ENCODE data around the gene HES6. TPM values are rescaled to one million over a fixed set of nuclear protein-coding genes. Genes with fewer than 3 reads are reported as not detected.

Gene HES6
- total and polyA plus RNA-seq, 9 donors: 0.33 to 12.4 (median 2.0) TPM

DNA sequence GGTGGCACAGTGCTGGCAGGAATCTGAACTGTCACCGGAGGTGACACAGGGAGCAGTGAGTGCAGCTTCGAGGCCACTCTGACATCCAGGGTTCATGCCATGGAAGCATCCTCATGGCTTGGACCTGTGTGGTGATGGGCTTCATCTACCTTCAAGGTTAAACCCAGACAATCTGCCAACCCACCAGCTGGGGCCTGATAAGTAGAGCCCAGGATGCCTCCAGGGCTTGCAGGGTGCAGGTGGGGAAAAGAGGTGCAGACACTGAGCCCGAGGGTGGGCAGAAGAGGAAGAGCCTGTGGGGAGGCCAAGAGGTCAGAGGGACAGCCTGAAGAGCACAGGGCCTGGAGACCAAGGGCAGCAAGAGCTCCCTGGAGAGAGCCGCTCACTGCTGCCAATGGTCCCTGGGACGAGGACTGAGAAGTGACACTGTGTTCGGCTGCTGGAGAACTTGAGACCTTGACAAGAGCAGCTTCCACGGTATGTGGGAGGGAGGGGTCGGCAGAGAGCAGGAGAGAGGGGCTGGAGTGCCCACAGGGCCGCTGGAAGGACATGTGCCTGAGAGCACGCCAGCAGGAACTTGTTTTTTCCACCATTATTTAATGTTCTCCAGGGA, 8.1 kb upstream of the HES6 start:
- TF ChIP-seq, protein P1, sequence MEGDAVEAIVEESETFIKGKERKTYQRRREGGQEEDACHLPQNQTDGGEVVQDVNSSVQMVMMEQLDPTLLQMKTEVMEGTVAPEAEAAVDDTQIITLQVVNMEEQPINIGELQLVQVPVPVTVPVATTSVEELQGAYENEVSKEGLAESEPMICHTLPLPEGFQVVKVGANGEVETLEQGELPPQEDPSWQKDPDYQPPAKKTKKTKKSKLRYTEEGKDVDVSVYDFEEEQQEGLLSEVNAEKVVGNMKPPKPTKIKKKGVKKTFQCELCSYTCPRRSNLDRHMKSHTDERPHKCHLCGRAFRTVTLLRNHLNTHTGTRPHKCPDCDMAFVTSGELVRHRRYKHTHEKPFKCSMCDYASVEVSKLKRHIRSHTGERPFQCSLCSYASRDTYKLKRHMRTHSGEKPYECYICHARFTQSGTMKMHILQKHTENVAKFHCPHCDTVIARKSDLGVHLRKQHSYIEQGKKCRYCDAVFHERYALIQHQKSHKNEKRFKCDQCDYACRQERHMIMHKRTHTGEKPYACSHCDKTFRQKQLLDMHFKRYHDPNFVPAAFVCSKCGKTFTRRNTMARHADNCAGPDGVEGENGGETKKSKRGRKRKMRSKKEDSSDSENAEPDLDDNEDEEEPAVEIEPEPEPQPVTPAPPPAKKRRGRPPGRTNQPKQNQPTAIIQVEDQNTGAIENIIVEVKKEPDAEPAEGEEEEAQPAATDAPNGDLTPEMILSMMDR (IDR thresholded peaks at IDR 0.05): no peak
- no peak for TF ChIP-seq POLR2A (IDR thresholded peaks at IDR 0.05)
- TF ChIP-seq EP300 (IDR thresholded peaks at IDR 0.05): no peak
- no peak overlapping the region for H3K27ac ChIP-seq
- H3K36me3 ChIP-seq: no peaks in the 10 kb centered on the region
- H3K27me3 ChIP-seq: no peaks in the 10 kb centered on the region
- H3K9me3 ChIP-seq: no peaks in the 10 kb centered on the region
- H3K4me3 ChIP-seq: no peak overlapping the region
- DNase-seq: no peak
- H3K4me1 ChIP-seq (ENCODE audit: insufficient read depth): no peaks in the 10 kb centered on the region
- intact Hi-C loops (cut with DNase I): loop anchor here in 1 of 4 donors (10.0 kb wide), 1 partner anchor 283 kb away; the partner anchor contains the start of gene UBE2F
- 65 to 73% (median 68%) methylated on average over 10 of the region's 10 CpGs for WGBS, 3 donors

DNA sequence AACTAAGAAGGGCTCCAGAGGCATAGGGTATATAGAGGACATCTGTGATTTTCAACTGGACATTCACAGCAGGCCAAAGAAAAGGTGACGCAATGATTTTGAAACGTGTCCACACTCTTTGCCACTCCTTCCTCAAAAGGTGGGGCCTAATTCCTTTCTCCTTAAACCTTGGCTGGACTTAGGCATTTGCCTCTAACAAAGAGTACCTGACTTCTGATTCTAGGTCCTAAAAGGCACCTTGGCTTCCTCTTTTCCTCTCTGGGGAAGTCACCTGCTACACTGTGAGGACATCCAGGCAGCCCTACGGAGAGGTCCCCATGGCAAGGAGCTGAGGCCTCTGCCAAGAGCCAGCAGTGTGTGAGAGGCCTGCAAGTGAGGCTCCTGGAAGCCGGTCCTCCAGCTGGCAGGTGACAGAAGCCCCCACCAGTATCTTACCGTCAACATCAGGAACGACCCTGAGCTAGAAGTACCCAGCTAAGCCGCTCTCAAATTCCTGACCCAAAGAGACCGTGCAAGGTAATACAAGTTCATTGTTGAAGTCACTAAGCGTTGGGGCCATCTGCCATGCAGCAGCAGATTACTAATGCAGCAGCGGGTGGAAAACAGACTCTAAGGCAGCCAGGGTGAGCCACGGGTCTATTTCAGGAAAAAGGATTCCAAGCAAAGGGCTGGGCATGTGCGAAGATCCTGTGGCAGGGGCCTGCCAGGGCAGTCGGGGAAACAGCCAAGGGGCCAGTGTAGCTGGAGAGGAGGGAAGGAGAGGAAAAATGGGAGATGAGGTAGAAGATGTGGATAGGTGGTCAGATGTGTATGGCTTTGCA, 7.4 kb upstream of the HES6 start:
- no peak overlapping the region for H3K4me3 ChIP-seq
- no peak for DNase-seq
- H3K27me3 ChIP-seq: no peaks in the 10 kb centered on the region
- no peaks in the 10 kb centered on the region for H3K4me1 ChIP-seq (ENCODE audit: insufficient read depth)
- WGBS, 3 donors: 81 to 89% (median 88%) methylated on average over 13 of the region's 13 CpGs
- TF ChIP-seq POLR2A (IDR thresholded peaks at IDR 0.05) (no peak), EP300 (IDR thresholded peaks at IDR 0.05) (no peak)
- TF ChIP-seq, protein P1 (IDR thresholded peaks at IDR 0.05): no peak
- H3K36me3 ChIP-seq: no peaks in the 10 kb centered on the region
- intact Hi-C loops (cut with DNase I): loop anchor here in 1 of 4 donors (10.0 kb wide), 1 partner anchor 282 kb away; the partner anchor contains the start of gene UBE2F
- H3K9me3 ChIP-seq: no peaks in the 10 kb centered on the region
- no peak overlapping the region for H3K27ac ChIP-seq

DNA sequence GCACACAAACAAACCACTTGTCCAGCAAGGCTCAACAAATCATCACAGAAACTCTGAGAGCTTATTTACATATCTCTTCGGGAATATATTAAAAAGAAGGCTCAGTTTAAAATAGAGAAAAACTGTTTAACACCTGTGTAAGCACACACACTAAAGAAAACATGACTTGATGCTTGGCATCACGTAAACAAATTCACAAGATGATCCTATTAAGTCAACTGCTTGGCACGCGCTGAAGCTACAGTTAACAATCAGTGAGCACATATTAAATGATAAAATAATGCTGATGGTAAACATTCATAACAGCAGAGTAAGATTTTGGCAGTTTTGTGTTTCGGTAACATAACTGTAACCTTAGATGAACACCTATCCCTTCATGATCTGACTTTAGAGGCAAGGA, 4.3 kb upstream of the HES6 start:
- WGBS, 3 donors: 91 to 95% (median 94%) methylated on average over 5 of the region's 5 CpGs
- no peak overlapping the region for H3K27ac ChIP-seq
- H3K27me3 ChIP-seq: no peaks in the 10 kb centered on the region
- H3K4me3 ChIP-seq: no peak overlapping the region
- DNase-seq: no peak
- TF ChIP-seq, protein P1 (IDR thresholded peaks at IDR 0.05): no peak
- TF ChIP-seq POLR2A (IDR thresholded peaks at IDR 0.05) (no peak), EP300 (IDR thresholded peaks at IDR 0.05) (no peak)
- no peaks in the 10 kb centered on the region for H3K9me3 ChIP-seq
- H3K4me1 ChIP-seq (ENCODE audit: insufficient read depth): peaks cover 2% of the 10 kb centered on the region
- no peaks in the 10 kb centered on the region for H3K36me3 ChIP-seq
- intact Hi-C loops (cut with DNase I): loop anchor here in 1 of 4 donors (10.0 kb wide), 1 partner anchor 279 kb away; the partner anchor contains the start of gene UBE2F

DNA sequence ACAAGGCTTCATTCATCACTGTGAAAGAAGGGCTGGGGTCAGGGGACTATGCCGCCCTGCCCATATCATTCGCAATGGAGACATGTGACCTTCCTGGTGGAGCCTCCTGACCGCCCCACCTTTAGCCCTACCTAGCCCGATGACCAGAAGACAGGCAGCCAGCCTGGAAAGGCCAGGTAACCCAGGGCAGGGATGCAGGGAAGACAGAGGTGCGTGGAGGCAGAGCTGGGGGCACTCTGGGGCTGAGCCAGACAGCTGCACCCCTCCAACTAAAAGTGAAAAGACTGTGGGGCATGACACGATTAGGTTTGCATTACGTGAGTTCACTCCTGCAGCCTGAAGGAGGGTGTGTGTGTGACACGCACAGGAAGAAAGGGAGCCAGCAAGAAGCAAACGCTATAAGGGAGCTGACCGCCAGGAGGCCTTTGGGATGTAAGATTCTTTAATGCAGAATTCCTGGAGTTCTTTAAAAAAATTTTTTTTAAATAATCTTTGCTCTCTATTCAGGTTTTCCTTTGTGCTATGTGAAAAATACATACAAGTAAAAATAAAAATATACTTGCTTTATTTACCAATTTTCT, 3.7 kb upstream of the HES6 start:
- H3K27me3 ChIP-seq: no peaks in the 10 kb centered on the region
- TF ChIP-seq POLR2A (IDR thresholded peaks at IDR 0.05): no peak
- TF ChIP-seq, protein P1 (IDR thresholded peaks at IDR 0.05): no peak
- TF ChIP-seq EP300 (IDR thresholded peaks at IDR 0.05): no peak
- intact Hi-C loops (cut with DNase I): loop anchor here in 1 of 4 donors (10.0 kb wide), 1 partner anchor 279 kb away; the partner anchor contains the start of gene UBE2F
- WGBS, 3 donors: 76 to 81% (median 79%) methylated on average over 10 of the region's 10 CpGs
- peaks cover 2% of the 10 kb centered on the region for H3K4me1 ChIP-seq (ENCODE audit: insufficient read depth)
- H3K4me3 ChIP-seq: no peak overlapping the region
- no peaks in the 10 kb centered on the region for H3K9me3 ChIP-seq
- peak in 1 of 5 donors; percentile 23 for DNase-seq
- H3K27ac ChIP-seq: no peak overlapping the region
- H3K36me3 ChIP-seq: no peaks in the 10 kb centered on the region
